Hematopoietic multipotent progenitor cell treated with erythropoietin and hydrocortisone succinate and interleukin-3 and kit ligand, for 17 days (in vitro differentiated cells): ENCODE results near the gene COL4A3.

Experiments used
- DNase-seq: peaks from one replicate; pipeline ENCODE4 v3.0.0-alpha.2; 2015; ENCODE audit warnings: low spot score

COL4A3 gene

DNA sequence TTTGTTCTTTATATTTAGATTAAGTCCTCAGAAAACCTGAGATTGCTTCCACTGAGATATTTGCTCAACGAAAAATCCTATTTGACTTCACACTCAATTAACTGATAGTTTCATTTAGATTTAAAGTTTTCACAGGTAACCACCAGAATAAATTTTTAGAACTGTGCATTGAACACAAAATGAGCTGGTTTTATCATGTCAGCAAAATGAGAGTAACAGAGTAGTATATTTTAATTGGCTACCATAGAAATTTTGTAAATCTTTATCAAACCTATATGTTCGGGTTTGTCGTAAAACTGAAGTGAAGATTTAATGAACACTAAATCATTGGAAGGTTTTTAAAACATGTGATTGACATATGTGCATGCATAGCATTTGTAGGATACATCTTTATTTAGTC lies 127.9 kb downstream of the COL4A3 start:
- no peak for DNase-seq

DNA sequence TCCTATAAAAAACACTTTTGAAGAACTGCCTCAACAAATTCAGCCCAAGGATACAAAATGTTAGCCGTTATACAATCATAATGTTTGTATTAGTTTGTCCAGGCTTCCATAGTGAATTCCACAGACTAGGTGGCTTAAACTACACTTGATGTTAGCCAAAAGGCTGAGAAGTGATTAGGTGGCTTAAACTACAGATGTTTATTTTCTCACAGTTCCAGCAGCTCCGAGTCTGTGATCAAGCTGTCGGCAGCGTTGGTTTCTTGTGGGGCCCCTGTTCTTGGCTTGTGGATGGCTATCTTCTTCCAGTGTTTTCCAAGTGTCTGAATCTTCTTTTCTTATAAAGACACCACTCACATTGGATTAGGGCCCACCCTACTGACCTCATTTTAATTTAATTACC lies 129.1 kb downstream of the COL4A3 start:
- no peak for DNase-seq

GRCh38 chr2:227295806-227296205 lies 131.4 kb downstream of the COL4A3 start:
- no peak for DNase-seq

DNA sequence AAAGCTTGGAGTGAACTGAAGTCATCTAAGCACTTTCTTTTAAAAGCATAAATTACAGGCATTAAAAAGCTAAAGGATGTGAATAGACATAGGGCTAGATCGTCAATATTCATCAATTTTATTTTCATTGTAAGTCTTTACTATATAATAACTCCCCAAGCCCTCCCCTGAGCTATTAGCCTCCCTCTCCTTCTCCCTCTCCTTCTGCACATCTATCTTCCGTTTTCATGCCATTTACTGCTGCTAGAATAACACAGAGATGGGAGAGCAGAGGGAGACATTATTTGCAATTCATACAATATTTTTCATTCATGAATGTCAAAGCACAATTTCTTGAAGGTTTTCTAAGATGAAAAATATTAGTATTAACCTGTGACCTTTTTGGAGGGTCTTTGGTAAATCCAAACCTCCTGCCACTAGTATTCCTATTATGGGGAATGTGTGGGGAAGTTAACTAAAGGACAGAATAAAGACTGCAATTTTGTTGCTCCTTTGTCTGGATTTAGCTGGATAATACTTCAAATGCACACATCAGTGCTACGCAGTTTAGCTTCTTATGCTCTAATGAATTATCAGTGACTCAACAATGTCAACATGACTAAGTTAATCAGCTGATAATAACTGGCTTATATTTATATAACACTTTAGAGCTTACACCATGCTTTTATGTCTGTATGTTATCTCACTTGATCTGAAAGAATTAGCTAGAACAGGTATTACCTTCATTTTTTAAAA lies 132.4 kb downstream of the COL4A3 start:
- no peak for DNase-seq

GRCh38 chr2:227301523-227301922 lies 137.1 kb downstream of the COL4A3 start:
- DNase-seq: no peak

- DNase-seq: no peak
Measured at GRCh38 chr2:227308784-227309183, 144.4 kb downstream of the COL4A3 start.

GRCh38 chr2:227310756-227311110 lies 146.3 kb downstream of the COL4A3 start:
- DNase-seq: no peak

- no peak for DNase-seq
Measured at GRCh38 chr2:227311861-227312506, 147.6 kb downstream of the COL4A3 start.

GRCh38 chr2:227312579-227312978 lies 148.2 kb downstream of the COL4A3 start:
- DNase-seq: no peak

DNA sequence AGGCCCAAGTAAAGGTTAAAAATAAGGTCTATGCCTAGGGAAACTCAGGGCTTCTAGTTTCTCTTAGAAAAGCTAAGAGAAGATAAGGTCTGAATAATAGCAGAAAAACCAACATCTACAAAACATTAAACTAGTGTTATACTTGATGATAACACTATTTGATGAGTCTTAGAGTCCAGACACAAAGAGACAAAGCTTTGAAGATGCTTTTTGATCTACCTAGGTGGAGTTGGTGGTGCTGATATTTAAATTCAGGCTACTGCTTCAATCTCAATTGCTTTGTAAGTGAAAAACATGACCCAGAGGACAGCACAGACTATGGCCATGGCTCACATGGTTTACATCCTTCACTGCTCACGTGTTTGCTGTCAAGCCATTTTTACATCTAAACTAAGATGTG lies 148.9 kb downstream of the COL4A3 start:
- DNase-seq: no peak

DNA sequence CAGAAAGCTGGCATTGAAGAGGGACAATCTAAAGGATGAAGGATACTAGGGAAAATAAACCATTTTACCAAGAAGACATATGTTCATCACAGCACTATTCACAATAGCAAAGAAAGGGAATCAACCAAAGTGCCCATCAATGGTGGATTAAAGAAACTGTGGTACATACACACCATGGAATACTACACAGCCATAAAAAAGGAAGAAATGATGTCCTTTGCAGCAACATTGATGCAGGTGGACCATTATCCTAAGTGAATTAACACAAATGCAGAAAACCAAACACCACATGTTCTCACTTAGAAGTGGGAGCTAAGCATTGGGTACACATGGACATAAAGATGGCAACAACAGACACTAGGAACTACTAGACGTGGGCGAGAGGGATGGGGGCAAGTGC lies 153.4 kb downstream of the COL4A3 start:
- DNase-seq: no peak

- no peak for DNase-seq
Measured at GRCh38 chr2:227320305-227321094, 156.1 kb downstream of the COL4A3 start.

DNA sequence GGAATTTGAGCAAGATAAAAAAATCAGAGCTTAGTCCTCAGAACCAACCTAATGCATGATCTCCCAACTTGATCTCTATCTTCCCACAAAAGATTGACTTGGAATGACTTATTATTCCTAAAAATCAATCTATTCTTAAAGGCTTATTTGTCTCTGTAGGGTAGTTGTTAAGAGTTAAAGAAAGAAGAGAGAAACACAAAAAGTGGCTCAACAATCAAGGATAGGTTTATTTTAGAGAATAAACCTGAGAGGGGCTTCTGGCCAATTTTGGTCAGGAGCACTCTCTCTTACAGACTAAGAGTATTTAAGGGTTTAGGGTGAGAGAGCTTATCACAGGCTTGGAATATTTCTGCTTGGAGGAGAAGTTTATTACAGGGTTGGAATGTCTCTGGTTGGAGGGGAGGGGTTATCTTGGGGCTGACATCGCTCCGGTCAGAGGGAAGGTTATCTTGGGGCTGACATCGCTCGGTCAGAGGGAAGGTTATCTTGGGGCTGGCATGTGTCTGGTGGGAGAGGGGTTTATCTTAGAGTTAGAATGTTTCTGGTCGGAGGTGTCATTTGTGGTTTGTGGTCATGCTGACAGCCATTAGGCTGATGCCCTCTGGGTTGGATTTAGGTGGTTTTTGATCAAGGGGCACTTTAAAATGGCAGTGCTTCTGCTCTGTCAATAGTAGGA lies 158.2 kb downstream of the COL4A3 start:
- DNase-seq: no peak

DNA sequence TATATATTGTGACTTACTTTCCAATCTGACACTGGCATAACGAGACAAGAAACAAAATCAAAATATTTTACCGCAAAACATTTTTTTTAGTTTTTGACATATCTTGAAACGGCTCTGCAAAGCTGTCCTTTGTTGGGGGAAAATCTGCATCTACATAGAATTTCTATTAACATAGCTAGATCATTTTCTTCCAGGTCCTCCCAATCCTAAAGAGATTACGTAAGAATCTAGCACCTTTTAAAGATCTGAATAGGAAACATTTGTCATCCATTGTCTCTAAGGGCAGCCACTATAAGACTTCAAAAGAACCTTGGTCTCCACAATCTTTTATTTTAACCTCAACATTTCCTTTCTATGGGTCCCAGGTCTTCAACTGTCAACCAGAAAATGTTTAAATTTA lies 159.4 kb downstream of the COL4A3 start:
- no peak for DNase-seq

DNA sequence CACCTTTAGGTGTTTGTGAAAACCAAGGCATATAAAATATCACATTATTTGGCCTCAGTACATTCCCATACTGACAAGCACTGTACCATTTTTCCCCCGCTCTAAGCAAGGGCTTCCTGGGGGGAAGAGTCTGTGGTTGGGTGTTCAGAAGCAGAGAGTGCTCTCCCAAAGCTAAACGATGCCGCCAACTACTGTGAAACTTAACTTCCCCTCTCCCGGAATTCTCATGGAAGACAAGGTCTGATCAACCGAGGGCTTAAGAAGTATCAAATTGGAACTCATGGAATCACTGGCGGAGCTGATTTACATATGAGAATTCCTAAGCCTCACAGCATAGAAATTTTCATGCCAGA lies 160.2 kb downstream of the COL4A3 start:
- DNase-seq: no peak

DNA sequence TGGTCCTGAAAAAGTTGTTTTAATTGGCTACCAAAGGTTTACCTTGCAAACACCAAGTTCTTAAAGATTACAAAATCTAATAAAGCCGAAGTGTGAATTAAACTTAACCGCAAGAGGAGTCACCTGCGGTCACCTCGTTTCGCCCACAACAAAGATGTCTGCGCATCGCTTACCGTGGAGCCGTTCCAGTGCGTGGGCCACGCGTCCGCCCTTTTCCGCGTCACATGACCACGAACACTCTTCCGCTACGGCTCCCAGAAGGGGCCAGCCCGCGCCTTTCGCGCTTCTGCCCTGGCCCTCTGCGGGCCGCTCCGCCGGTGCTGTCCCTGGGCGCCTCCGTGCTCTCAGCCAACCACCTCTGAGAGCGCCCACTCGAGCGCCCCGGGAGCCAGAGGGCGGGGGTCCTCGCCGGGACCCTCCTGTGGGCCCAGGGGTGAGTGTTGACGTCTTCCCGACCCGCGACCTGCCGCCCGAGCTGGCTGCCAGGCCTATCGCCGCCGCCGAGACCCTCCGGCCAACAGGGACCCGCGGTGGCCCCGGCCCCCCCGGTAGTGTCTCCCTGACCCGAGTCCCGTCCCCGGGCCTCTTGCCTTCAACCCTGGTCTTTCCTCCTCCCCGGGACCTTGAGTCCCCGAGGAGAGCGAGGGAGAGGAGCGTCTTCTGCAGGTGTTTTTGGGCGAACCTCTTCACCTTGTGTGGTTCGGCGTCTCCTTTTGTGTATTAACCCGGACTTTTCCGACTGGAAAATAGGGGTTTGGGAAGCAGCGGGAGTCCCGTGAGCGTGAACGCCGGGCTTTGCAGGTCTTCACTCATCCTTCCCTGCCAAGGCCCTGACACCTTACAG lies 160.8 kb downstream of the COL4A3 start, which contains the start of gene MFF:
Gene MFF, plus strand, starts transcription at position 257 of the 844 bp plus-strand sequence. CDS start 5,415 bp downstream, outside the sequence.
- DNase-seq: peak; percentile 82

- no peak for DNase-seq
Measured at GRCh38 chr2:227325839-227326195, 161.4 kb downstream of the COL4A3 start.

- DNase-seq: no peak
Measured at GRCh38 chr2:227326783-227327182, 162.4 kb downstream of the COL4A3 start.

GRCh38 chr2:227335713-227336112 lies 171.3 kb downstream of the COL4A3 start:
- no peak for DNase-seq

DNA sequence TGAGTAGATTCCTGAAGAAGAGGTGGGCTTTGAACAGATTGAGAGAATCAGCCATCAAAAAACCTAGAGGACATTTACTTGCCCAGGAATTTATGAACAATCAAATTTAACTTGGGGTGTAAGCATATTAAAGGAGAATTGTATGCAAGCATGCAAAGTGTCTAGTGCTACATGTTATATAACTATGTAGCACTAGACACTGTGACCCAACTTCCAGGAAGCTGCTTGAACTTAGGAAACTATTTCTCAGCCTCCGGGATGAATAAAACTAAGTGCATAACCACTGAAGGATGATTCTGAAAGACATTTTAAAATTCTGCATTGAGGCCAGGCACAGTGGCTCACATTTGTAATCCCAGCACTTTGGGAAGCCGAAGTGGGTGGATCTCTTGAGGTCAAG lies 173.0 kb downstream of the COL4A3 start:
- no peak for DNase-seq

- no peak for DNase-seq
Measured at GRCh38 chr2:227339098-227339599, 174.7 kb downstream of the COL4A3 start.
